Neural progenitor cell (in vitro differentiated cells): ENCODE results near the gene SATL1. TPM values are rescaled to one million over a fixed set of nuclear protein-coding genes. Genes with fewer than 3 reads are reported as not detected.

Experiments
- DNase-seq: peaks from one replicate; pipeline ENCODE4 v3.0.0-alpha.2; 2016; ENCODE audit warnings: low spot score
- H2AFZ ChIP-seq: fragments of 200-600 bp; sonication (generic); replicated peaks from 2 replicates; pipeline ENCODE4 v1.6.1; 2016; ENCODE audit warnings: antibody characterized with exemption
- H3F3A ChIP-seq: fragments of 200-600 bp; sonication (generic); 2 replicates; pipeline ENCODE4 v1.6.1; 2016; ENCODE audit warnings: antibody characterized with exemption, low read depth
- H3K27ac ChIP-seq: fragments of 200-600 bp; sonication (generic); 2 replicates; pipeline ENCODE4 v1.5.1; 2016; ENCODE audit warnings: mild to moderate bottlenecking
- H3K27me3 ChIP-seq: fragments of 200-600 bp; sonication (generic); 2 replicates; pipeline ENCODE4 v1.6.1; 2016; ENCODE audit warnings: mild to moderate bottlenecking, moderate library complexity
- H3K36me3 ChIP-seq: fragments of 200-600 bp; sonication (generic); 2 replicates; pipeline ENCODE4 v1.5.1; 2016
- H3K4me1 ChIP-seq: fragments of 200-600 bp; sonication (generic); 2 replicates; pipeline ENCODE4 v1.6.1; 2016; ENCODE audit warnings: mixed run types
- H3K4me2 ChIP-seq: fragments of 200-600 bp; sonication (generic); 2 replicates; pipeline ENCODE4 v1.6.1; 2016
- H3K4me3 ChIP-seq: fragments of 200-600 bp; sonication (generic); 2 replicates; pipeline ENCODE4 v1.5.1; 2016
- H3K79me2 ChIP-seq: fragments of 200-600 bp; sonication (generic); 2 replicates; pipeline ENCODE4 v1.6.1; 2016; ENCODE audit warnings: low read depth
- H3K9ac ChIP-seq: fragments of 200-600 bp; sonication (generic); 2 replicates; pipeline ENCODE4 v1.6.1; 2016
- H3K9me3 ChIP-seq: fragments of 200-600 bp; sonication (generic); 2 replicates; pipeline ENCODE4 v1.5.1; 2016; ENCODE audit warnings: low read depth
- H4K20me1 ChIP-seq: fragments of 200-600 bp; sonication (generic); 2 replicates; pipeline ENCODE4 v1.6.1; 2016; ENCODE audit warnings: low read depth
- H3K27ac Mint-ChIP-seq: 3 replicates; pipeline ENCODE4 v1.8.0; 2021; ENCODE audit warnings: mixed read lengths
- H3K27me3 Mint-ChIP-seq: 2 replicates; pipeline ENCODE4 v1.8.0; 2022; ENCODE audit warnings: low read depth, mild to moderate bottlenecking, inconsistent platforms, moderate library complexity, mixed read lengths; ENCODE audit not compliant: insufficient read depth
- H3K36me3 Mint-ChIP-seq: 3 replicates; pipeline ENCODE4 v1.8.0; 2021; ENCODE audit warnings: mixed read lengths
- H3K4me1 Mint-ChIP-seq: 3 replicates; pipeline ENCODE4 v1.8.0; 2021; ENCODE audit warnings: mixed read lengths
- H3K4me3 Mint-ChIP-seq: 3 replicates; pipeline ENCODE4 v1.8.0; 2021; ENCODE audit warnings: mild to moderate bottlenecking, moderate library complexity, mixed read lengths
- H3K9me3 Mint-ChIP-seq: 3 replicates; pipeline ENCODE4 v1.8.0; 2020; ENCODE audit warnings: mixed read lengths
- EZH2 ChIP-seq: fragments of 200-600 bp; sonication (generic); IDR thresholded peaks from 2 replicates; pipeline ENCODE4 v1.6.1; 2017; ENCODE audit warnings: antibody characterized with exemption, mild to moderate bottlenecking, moderate library complexity
- EZH2phosphoT487 ChIP-seq: fragments of 200-600 bp; sonication (generic); IDR thresholded peaks from 2 replicates; pipeline ENCODE4 v1.6.1; 2017; ENCODE audit warnings: antibody characterized with exemption
- total RNA-seq: library from RNA; depleted of rRNA; stranded (reverse); fragments of >200 nt; gene quantifications from 2 replicates; pipeline ENCODE4 v1.2.3, GENCODE V29; 2015; ENCODE audit warnings: low replicate concordance
- TF ChIP-seq, protein P1 (sequence below): fragments of 200-600 bp; sonication (generic); IDR thresholded peaks from 2 replicates; pipeline ENCODE4 v1.5.1; 2017; ENCODE audit warnings: antibody characterized with exemption, mild to moderate bottlenecking

Gene SATL1
- total RNA-seq, 1 donor from 2014 or later = not detected

DNA sequence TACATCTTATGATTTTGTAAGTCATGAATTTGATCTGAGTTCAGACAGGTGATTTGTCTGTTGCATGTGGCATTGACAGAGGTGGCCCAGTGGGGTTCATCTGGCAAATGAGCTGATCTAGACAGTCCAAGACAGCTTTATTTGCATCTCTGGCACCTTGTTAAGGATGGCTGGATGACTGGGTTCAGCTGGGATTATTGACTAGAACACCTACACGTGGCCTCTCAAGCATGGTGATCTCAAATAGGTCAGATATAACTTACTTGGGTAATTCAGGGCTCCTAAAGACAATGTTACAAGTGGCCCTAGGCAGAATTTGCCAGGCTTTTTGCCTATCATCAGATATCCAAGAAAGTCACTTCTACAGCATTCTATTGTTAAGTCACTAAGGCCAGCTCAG is 192.0 kb downstream of the SATL1 start:
- DNase-seq = no peak
- no peaks in the 10 kb centered on the region for H3K36me3 Mint-ChIP-seq
- H3K27ac ChIP-seq = no peak overlapping the region
- H3K27me3 Mint-ChIP-seq = no peaks in the 10 kb centered on the region
- no peaks in the 10 kb centered on the region for H4K20me1 ChIP-seq
- no peak overlapping the region for H3K4me2 ChIP-seq
- no peak overlapping the region for H3K4me3 Mint-ChIP-seq
- no peaks in the 10 kb centered on the region for H3K9me3 Mint-ChIP-seq
- H3K4me3 ChIP-seq = no peak overlapping the region
- H3K36me3 ChIP-seq = no peaks in the 10 kb centered on the region
- H3K27me3 ChIP-seq = no peaks in the 10 kb centered on the region
- no peak overlapping the region for H2AFZ ChIP-seq
- no peaks in the 10 kb centered on the region for H3F3A ChIP-seq
- H3K4me1 Mint-ChIP-seq = no peaks in the 10 kb centered on the region
- no peak for TF ChIP-seq EZH2
- no peak for TF ChIP-seq EZH2phosphoT487
- TF ChIP-seq, protein P1, sequence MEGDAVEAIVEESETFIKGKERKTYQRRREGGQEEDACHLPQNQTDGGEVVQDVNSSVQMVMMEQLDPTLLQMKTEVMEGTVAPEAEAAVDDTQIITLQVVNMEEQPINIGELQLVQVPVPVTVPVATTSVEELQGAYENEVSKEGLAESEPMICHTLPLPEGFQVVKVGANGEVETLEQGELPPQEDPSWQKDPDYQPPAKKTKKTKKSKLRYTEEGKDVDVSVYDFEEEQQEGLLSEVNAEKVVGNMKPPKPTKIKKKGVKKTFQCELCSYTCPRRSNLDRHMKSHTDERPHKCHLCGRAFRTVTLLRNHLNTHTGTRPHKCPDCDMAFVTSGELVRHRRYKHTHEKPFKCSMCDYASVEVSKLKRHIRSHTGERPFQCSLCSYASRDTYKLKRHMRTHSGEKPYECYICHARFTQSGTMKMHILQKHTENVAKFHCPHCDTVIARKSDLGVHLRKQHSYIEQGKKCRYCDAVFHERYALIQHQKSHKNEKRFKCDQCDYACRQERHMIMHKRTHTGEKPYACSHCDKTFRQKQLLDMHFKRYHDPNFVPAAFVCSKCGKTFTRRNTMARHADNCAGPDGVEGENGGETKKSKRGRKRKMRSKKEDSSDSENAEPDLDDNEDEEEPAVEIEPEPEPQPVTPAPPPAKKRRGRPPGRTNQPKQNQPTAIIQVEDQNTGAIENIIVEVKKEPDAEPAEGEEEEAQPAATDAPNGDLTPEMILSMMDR = no peak
- no peak overlapping the region for H3K9ac ChIP-seq
- H3K9me3 ChIP-seq = no peaks in the 10 kb centered on the region
- H3K79me2 ChIP-seq = no peaks in the 10 kb centered on the region
- no peaks in the 10 kb centered on the region for H3K4me1 ChIP-seq
- no peak overlapping the region for H3K27ac Mint-ChIP-seq

Other genes starting within 250 kb of the SATL1 start
- gene APOOL, start 239.9 kb downstream of the SATL1 start, total RNA-seq = 7.1 and 9.0 TPM in 2 replicates
- gene ZNF711, start 212 bp upstream of the SATL1 start, total RNA-seq = 34.7 and 55.4 TPM in 2 replicates
- not detected in 2 replicates for gene POF1B, start 135.9 kb upstream of the SATL1 start, total RNA-seq